Measurements from ENCODE around the gene EHMT1. TPM values are rescaled to one million over a fixed set of nuclear protein-coding genes. Genes with fewer than 3 reads are reported as not detected.

EHMT1 gene
- total RNA-seq, 1 donor from 2014 or later: 159 TPM

GRCh38 chr9:137762414-137763061, 143.7 kb downstream of the EHMT1 start:
- peaks cover 7% of the 10 kb centered on the region for H3K4me1 Mint-ChIP-seq (ENCODE audit: low read depth)
- H3K36me3 Mint-ChIP-seq (ENCODE audit: insufficient read depth): peaks cover 43% of the 10 kb centered on the region
- no peaks in the 10 kb centered on the region for H3K27me3 Mint-ChIP-seq
- no peak for DNase-seq (ENCODE audit: low spot score, unreplicated experiment)
- H3K27ac Mint-ChIP-seq: peak overlapping the region; percentile 87
- no peak for TF ChIP-seq CTCF (IDR thresholded peaks at IDR 0.05; ENCODE audit: unreplicated experiment)
- H3K4me3 Mint-ChIP-seq (ENCODE audit: low read depth): no peak overlapping the region
- no peaks in the 10 kb centered on the region for H3K9me3 Mint-ChIP-seq (ENCODE audit: low read depth)

- TF ChIP-seq CTCF (IDR thresholded peaks at IDR 0.05; ENCODE audit: unreplicated experiment): no peak
- DNase-seq (ENCODE audit: low spot score, unreplicated experiment): no peak
- H3K36me3 Mint-ChIP-seq (ENCODE audit: insufficient read depth): peaks cover 40% of the 10 kb centered on the region
- peaks cover 7% of the 10 kb centered on the region for H3K4me1 Mint-ChIP-seq (ENCODE audit: low read depth)
- H3K9me3 Mint-ChIP-seq (ENCODE audit: low read depth): no peaks in the 10 kb centered on the region
- H3K27me3 Mint-ChIP-seq: no peaks in the 10 kb centered on the region
- no peak overlapping the region for H3K27ac Mint-ChIP-seq
- no peak overlapping the region for H3K4me3 Mint-ChIP-seq (ENCODE audit: low read depth)
Observed at GRCh38 chr9:137763271-137763955, 144.6 kb downstream of the EHMT1 start.

- Mint-ChIP-seq H3K27me3 (no peaks in the 10 kb centered on the region), H3K36me3 (ENCODE audit: insufficient read depth) (peaks cover 40% of the 10 kb centered on the region), H3K4me1 (ENCODE audit: low read depth) (peaks cover 7% of the 10 kb centered on the region), H3K27ac (peak overlapping the region; percentile 68), H3K4me3 (ENCODE audit: low read depth) (no peak overlapping the region), H3K9me3 (ENCODE audit: low read depth) (no peaks in the 10 kb centered on the region)
- DNase-seq (ENCODE audit: low spot score, unreplicated experiment): no peak
- no peak for TF ChIP-seq CTCF (IDR thresholded peaks at IDR 0.05; ENCODE audit: unreplicated experiment)
Observed at GRCh38 chr9:137764171-137764671, 145.4 kb downstream of the EHMT1 start.

- Mint-ChIP-seq H3K9me3 (ENCODE audit: low read depth) (peaks cover 4% of the 10 kb centered on the region), H3K27me3 (no peaks in the 10 kb centered on the region), H3K4me3 (ENCODE audit: low read depth) (no peak overlapping the region), H3K4me1 (ENCODE audit: low read depth) (peaks cover 4% of the 10 kb centered on the region), H3K27ac (peak overlapping the region; percentile 29), H3K36me3 (ENCODE audit: insufficient read depth) (peaks cover 40% of the 10 kb centered on the region)
- TF ChIP-seq CTCF (IDR thresholded peaks at IDR 0.05; ENCODE audit: unreplicated experiment): no peak
- no peak for DNase-seq (ENCODE audit: low spot score, unreplicated experiment)
Observed at GRCh38 chr9:137764981-137765380, 146.2 kb downstream of the EHMT1 start.

GRCh38 chr9:137765536-137765935, 146.7 kb downstream of the EHMT1 start:
- peaks cover 9% of the 10 kb centered on the region for H3K9me3 Mint-ChIP-seq (ENCODE audit: low read depth)

More at GRCh38 chr9:137765536-137765935, 146.7 kb downstream of the EHMT1 start:
- no peak for DNase-seq (ENCODE audit: low spot score, unreplicated experiment)
- Mint-ChIP-seq H3K4me3 (ENCODE audit: low read depth) (no peak overlapping the region), H3K36me3 (ENCODE audit: insufficient read depth) (peaks cover 46% of the 10 kb centered on the region), H3K27me3 (no peaks in the 10 kb centered on the region), H3K27ac (peak overlapping the region; percentile 67), H3K4me1 (ENCODE audit: low read depth) (peaks cover 4% of the 10 kb centered on the region)
- no peak for TF ChIP-seq CTCF (IDR thresholded peaks at IDR 0.05; ENCODE audit: unreplicated experiment)
